IMR-90 (cell line): Measurements from ENCODE around the gene RASSF4. TPM values are rescaled to one million over a fixed set of nuclear protein-coding genes. Genes with fewer than 3 reads are reported as not detected.

Experiments
- ATAC-seq: fragments of 200-7000 bp; cut with Tn5 transposase; 2 replicates; pipeline ENCODE4 v1.9.1; 2020; ENCODE audit warnings: low read depth, mild to moderate bottlenecking, moderate library complexity
- BruUV-seq: library from RNA; stranded (reverse); fragments of 400-500 nt; replicated peaks from 2 replicates; lab custom pipeline; 2021; lab: Mats Ljungman, UMichigan
- CTCF ChIA-PET: fragments of 300-600 bp; formaldehyde crosslinking; extraction: SDS; loops from one replicate; lab custom pipeline; 2021; ENCODE audit warnings: antibody characterized with exemption; lab: Yijun Ruan, JAX
- POLR2A ChIA-PET: fragments of 300-600 bp; sonication (Branson Sonifier 250); formaldehyde crosslinking; loops from one replicate; lab custom pipeline; 2022; ENCODE audit warnings: antibody characterized with exemption; ENCODE audit not compliant: unreplicated experiment; lab: Charles Lee
- DNase-seq: peaks from one replicate; pipeline ENCODE4 v3.0.0; 2013
- H2AFZ ChIP-seq: replicated peaks from 2 replicates; pipeline ENCODE3; 2013; ENCODE audit warnings: low read length, mild to moderate bottlenecking; ENCODE audit not compliant: poor library complexity
- H2AK5ac ChIP-seq: 2 replicates; pipeline ENCODE4 v1.6.1; 2013; ENCODE audit warnings: low read depth, low read length, inconsistent platforms
- H2AK9ac ChIP-seq: replicated peaks from 2 replicates; pipeline ENCODE3; 2013; ENCODE audit warnings: mild to moderate bottlenecking, low read depth, low read length, moderate library complexity; ENCODE audit not compliant: poor library complexity
- H2BK120ac ChIP-seq: 2 replicates; pipeline ENCODE4 v1.6.1; 2013; ENCODE audit warnings: low read depth, low read length, inconsistent platforms
- H2BK15ac ChIP-seq: 3 replicates; pipeline ENCODE4 v1.6.1; 2013; ENCODE audit warnings: low read depth, low read length, inconsistent platforms
- H2BK20ac ChIP-seq: 2 replicates; pipeline ENCODE4 v1.6.1; 2013; ENCODE audit warnings: low read depth, mild to moderate bottlenecking, inconsistent platforms, low read length, moderate library complexity
- H2BK5ac ChIP-seq: 2 replicates; pipeline ENCODE4 v1.6.1; 2013; ENCODE audit warnings: mild to moderate bottlenecking, low read depth, low read length, inconsistent platforms; ENCODE audit not compliant: poor library complexity, severe bottlenecking
- H3K14ac ChIP-seq: replicated peaks from 2 replicates; pipeline ENCODE4 v1.6.1; 2013; ENCODE audit warnings: low read depth, low read length, inconsistent platforms
- H3K18ac ChIP-seq: 2 replicates; pipeline ENCODE4 v1.6.1; 2013; ENCODE audit warnings: low read depth, low read length, control low read depth
- H3K23ac ChIP-seq: 2 replicates; pipeline ENCODE4 v1.6.1; 2013; ENCODE audit warnings: low read depth, low read length, inconsistent platforms
- H3K27ac ChIP-seq: 2 replicates; pipeline ENCODE4 v1.5.1; 2013; ENCODE audit warnings: mild to moderate bottlenecking, control low read depth, low read length; ENCODE audit not compliant: insufficient read depth
- H3K27me3 ChIP-seq: 2 replicates; pipeline ENCODE4 v1.6.1; 2013; ENCODE audit warnings: low read length; ENCODE audit not compliant: control insufficient read depth, insufficient read depth
- H3K36me3 ChIP-seq: 2 replicates; pipeline ENCODE4 v1.6.1; 2013; ENCODE audit warnings: low read length, mixed read lengths; ENCODE audit not compliant: control insufficient read depth, insufficient read depth
- H3K4ac ChIP-seq: 2 replicates; pipeline ENCODE4 v1.6.1; 2013; ENCODE audit warnings: low read depth, low read length, inconsistent platforms
- H3K4me1 ChIP-seq: 2 replicates; pipeline ENCODE4 v1.6.1; 2013; ENCODE audit warnings: low read length, mixed read lengths; ENCODE audit not compliant: control insufficient read depth, insufficient read depth
- H3K4me2 ChIP-seq: 2 replicates; pipeline ENCODE4 v1.6.1; 2013; ENCODE audit warnings: low read depth, mild to moderate bottlenecking, control low read depth, low read length, moderate library complexity
- H3K4me3 ChIP-seq: 2 replicates; pipeline ENCODE4 v1.5.1; 2013; ENCODE audit warnings: low read depth, mild to moderate bottlenecking, control low read depth, low read length, moderate library complexity; ENCODE audit not compliant: insufficient read depth
- H3K56ac ChIP-seq: 2 replicates; pipeline ENCODE4 v1.6.1; 2013; ENCODE audit warnings: low read length, inconsistent platforms; ENCODE audit not compliant: insufficient read depth; ENCODE audit errors: extremely low read depth
- H3K79me1 ChIP-seq, 2 experiments: 2 replicates each; pipeline ENCODE4 v1.6.1; 2013; ENCODE audit warnings: low read length in 2 of 2, inconsistent platforms in 1 of 2, low read depth in 1 of 2
- H3K9ac ChIP-seq: 2 replicates; pipeline ENCODE4 v1.6.1; 2013; ENCODE audit warnings: low read depth, low read length, control low read depth
- H3K9me1 ChIP-seq: 2 replicates; pipeline ENCODE4 v1.6.1; 2013; ENCODE audit warnings: low read length, inconsistent platforms; ENCODE audit not compliant: insufficient read depth
- H3K9me3 ChIP-seq: 2 replicates; pipeline ENCODE4 v1.6.1; 2013; ENCODE audit warnings: low read length; ENCODE audit not compliant: control insufficient read depth, insufficient read depth
- H4K20me1 ChIP-seq: 2 replicates; pipeline ENCODE4 v1.6.1; 2013; ENCODE audit warnings: low read length, inconsistent platforms; ENCODE audit not compliant: insufficient read depth
- H4K5ac ChIP-seq: 2 replicates; pipeline ENCODE4 v1.6.1; 2013; ENCODE audit warnings: mild to moderate bottlenecking, low read depth, low read length, control low read depth
- H4K8ac ChIP-seq, 2 experiments: 2 replicates each; pipeline ENCODE4 v1.6.1; 2013; ENCODE audit warnings: low read depth in 2 of 2, low read length in 2 of 2, control low read depth in 1 of 2, inconsistent platforms in 1 of 2
- H4K91ac ChIP-seq: 2 replicates; pipeline ENCODE4 v1.6.1; 2013; ENCODE audit warnings: low read depth, low read length, inconsistent platforms; ENCODE audit not compliant: insufficient read depth
- CEBPB ChIP-seq: IDR thresholded peaks from 2 replicates; pipeline ENCODE4 v1.6.1; 2012; ENCODE audit warnings: low read depth, low read length, improper control_type of control experiment
- NFE2L2 ChIP-seq: fragments of 150-350 bp; IDR thresholded peaks from 2 replicates; pipeline ENCODE4 v1.6.1; 2016; ENCODE audit warnings: low read depth, mild to moderate bottlenecking, low read length
- RAD21 ChIP-seq: IDR thresholded peaks from 2 replicates; pipeline ENCODE4 v1.6.1; 2012; ENCODE audit warnings: low read length, improper control_type of control experiment
- WGBS, 2 experiments: methylation state at CpG; one replicate each; pipeline versions ENCODE4 v1.1.5 to v1.1.7; 2013; ENCODE audit warnings: missing lambda C conversion rate in 2 of 2; ENCODE audit not compliant: insufficient read length in 1 of 2; ENCODE audit errors: extremely low coverage in 2 of 2; 5-methylcytosine and 5-hydroxymethylcytosine counted together
- dilution Hi-C: fragments of 300-500 bp; cut with HindIII; formaldehyde crosslinking; loops from one replicate; pipeline ENCODE4 v1.14.3; 2018; ENCODE audit warnings: low sequenced_read_pairs; ENCODE audit not compliant: unreplicated experiment
- in situ Hi-C: fragments of 300-500 bp; cut with MboI; formaldehyde crosslinking; loops from 3 replicates; pipeline ENCODE4 v1.14.3; 2019; ENCODE audit warnings: low sequenced_read_pairs, inconsistent platforms, mixed read lengths
- intact Hi-C: fragments of 100-400 bp; cut with micrococcal nuclease; formaldehyde crosslinking; loops from 2 replicates; pipeline ENCODE4 v1.10.0; 2022
- polyA plus RNA-seq, 3 experiments: library from polyadenylated mRNA; depleted of rRNA; stranded (reverse); fragments of >200 nt; gene quantifications; 2 replicates each; pipeline ENCODE4 v1.2.3, GENCODE V29; 2012; ENCODE audit warnings: low replicate concordance in 1 of 3
- total RNA-seq: library from RNA; depleted of rRNA; stranded (reverse); fragments of >200 nt; gene quantifications from 2 replicates; pipeline ENCODE4 v1.2.3, GENCODE V29; 2012

RASSF4 gene
- total and polyA plus RNA-seq, 2 of the 4 experiments (the other 2 are of a cell fraction), result 5.9 to 8.6 TPM

DNA sequence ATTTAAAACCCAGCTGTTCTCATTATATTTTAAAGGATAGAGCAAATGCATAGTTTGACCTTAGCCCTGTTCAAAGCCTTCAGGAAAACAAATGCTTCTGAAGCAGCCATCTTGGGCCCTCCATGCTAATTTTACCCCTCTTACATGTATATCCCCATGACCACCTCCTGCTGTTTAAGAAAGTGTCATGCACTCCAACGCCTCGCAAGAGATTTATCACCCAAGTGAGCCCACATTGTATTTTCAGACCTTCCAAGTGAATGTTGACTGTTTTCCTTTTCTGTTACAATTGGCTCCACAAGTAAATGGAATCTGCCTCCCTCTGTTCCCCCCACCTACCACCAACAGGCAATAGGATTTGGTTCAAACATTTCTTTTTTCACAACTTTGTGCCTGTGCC, 43.2 kb upstream of the RASSF4 start:
- Histone ChIP-seq H3K4me3 (no peak overlapping the region), H3K4me2 (no peak overlapping the region), H4K91ac (no peak overlapping the region), H3K36me3 (no peaks in the 10 kb centered on the region), H2BK5ac (no peak overlapping the region), H3K27me3 (peaks cover 48% of the 10 kb centered on the region), H3K79me1 (no peaks in the 10 kb centered on the region), H3K56ac (no peak overlapping the region), H2BK15ac (no peak overlapping the region), H3K14ac (no peak overlapping the region), H3K4me1 (no peaks in the 10 kb centered on the region), H3K23ac (no peak overlapping the region), H4K5ac (no peak overlapping the region), H3K18ac (no peak overlapping the region), H2BK120ac (no peak overlapping the region), H3K9ac (no peak overlapping the region), H2BK20ac (no peak overlapping the region), H2AK5ac (no peak overlapping the region), H3K27ac (no peak overlapping the region), H4K20me1 (no peaks in the 10 kb centered on the region), H3K9me1 (no peaks in the 10 kb centered on the region), H2AK9ac (no peak overlapping the region), H3K9me3 (peaks cover 3% of the 10 kb centered on the region; the same call in 1 of the 2 replicates), H4K8ac (no peak overlapping the region), H3K4ac (no peak overlapping the region), H2AFZ (no peak overlapping the region)
- in situ Hi-C loops (no loop called here), dilution Hi-C loops (no loop called here), intact Hi-C loops (no loop called here)
- no peak for DNase-seq
- WGBS, 2 experiments, result no CpG with 5 or more reads among the region's 2 CpGs
- BruUV-seq, result no TSS peak
- POLR2A ChIA-PET, result no interaction called here
- CTCF ChIA-PET, result interaction anchor here (0.6 kb wide), 1 partner anchor 32 kb away, joined by 3 read pairs; no protein-coding TSS in a partner anchor
- no peak for ATAC-seq
- TF ChIP-seq RAD21 (no peak), NFE2L2 (no peak), CEBPB (no peak)
